ENCODE measurements around the gene CADPS2. TPM values are rescaled to one million over a fixed set of nuclear protein-coding genes. Genes with fewer than 3 reads are reported as not detected.

CADPS2 gene
- total and polyA plus RNA-seq, 2 donors (not counting 1 experiment from before 2014, with no cell fraction given), result not detected

DNA sequence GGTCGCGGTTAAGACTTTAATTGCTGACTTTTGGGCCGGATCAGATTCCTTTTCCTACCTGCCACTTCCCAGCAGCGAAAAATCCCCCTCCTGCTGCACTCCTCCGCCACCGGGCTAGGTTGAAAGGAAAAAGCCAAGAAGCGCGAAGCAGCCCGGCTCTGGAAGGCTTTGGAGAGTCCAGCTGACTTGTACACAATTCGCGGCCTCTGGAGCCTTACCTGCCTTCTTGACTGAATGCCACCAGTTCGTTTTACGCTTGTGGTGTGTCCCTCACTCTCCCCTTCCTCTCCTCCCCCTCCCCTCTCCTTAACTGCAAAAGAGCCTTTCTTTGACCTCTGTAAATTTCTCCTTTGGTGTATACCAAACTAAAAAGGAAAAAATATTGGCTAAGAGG lies 579.0 kb downstream of the CADPS2 start:
- POLR2A ChIA-PET, result no interaction called here
- intact Hi-C loops (cut with micrococcal nuclease), result no loop called here
- Mint-ChIP-seq H3K27me3 (peaks cover 62% of the 10 kb centered on the region), H3K4me1 (peaks cover 8% of the 10 kb centered on the region), H3K27ac (no peak overlapping the region), H3K4me3 (no peak overlapping the region), H3K9me3 (ENCODE audit: insufficient read depth) (no peaks in the 10 kb centered on the region)
- no peak for TF ChIP-seq EZH2 (IDR thresholded peaks at IDR 0.05; ENCODE audit: borderline replicate concordance, insufficient read depth, low read depth, low read length, poor library complexity, severe bottlenecking)
- TF ChIP-seq, protein P1, sequence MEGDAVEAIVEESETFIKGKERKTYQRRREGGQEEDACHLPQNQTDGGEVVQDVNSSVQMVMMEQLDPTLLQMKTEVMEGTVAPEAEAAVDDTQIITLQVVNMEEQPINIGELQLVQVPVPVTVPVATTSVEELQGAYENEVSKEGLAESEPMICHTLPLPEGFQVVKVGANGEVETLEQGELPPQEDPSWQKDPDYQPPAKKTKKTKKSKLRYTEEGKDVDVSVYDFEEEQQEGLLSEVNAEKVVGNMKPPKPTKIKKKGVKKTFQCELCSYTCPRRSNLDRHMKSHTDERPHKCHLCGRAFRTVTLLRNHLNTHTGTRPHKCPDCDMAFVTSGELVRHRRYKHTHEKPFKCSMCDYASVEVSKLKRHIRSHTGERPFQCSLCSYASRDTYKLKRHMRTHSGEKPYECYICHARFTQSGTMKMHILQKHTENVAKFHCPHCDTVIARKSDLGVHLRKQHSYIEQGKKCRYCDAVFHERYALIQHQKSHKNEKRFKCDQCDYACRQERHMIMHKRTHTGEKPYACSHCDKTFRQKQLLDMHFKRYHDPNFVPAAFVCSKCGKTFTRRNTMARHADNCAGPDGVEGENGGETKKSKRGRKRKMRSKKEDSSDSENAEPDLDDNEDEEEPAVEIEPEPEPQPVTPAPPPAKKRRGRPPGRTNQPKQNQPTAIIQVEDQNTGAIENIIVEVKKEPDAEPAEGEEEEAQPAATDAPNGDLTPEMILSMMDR (IDR thresholded peaks at IDR 0.05), result no peak
- DNase-seq, result no peak
- Histone ChIP-seq H2AFZ (ENCODE audit: insufficient read depth, low read depth, low read length, poor library complexity, severe bottlenecking) (no peak overlapping the region), H4K20me1 (ENCODE audit: control insufficient read depth, insufficient read depth, low read length, poor library complexity, severe bottlenecking) (no peaks in the 10 kb centered on the region), H3K9me3 (ENCODE audit: control extremely low read depth in 1 of 3, control insufficient read depth in 2 of 3, insufficient read depth in 1 of 3, low read length in 2 of 3) (peaks cover 0 to 46% (median 0%) of the 10 kb centered on the region in 3 donors), H3K79me2 (ENCODE audit: control insufficient read depth, insufficient read depth, low read length) (no peaks in the 10 kb centered on the region), H3K9ac (ENCODE audit: low read length) (no peak overlapping the region), H3K4me1 (ENCODE audit: control insufficient read depth in 2 of 2, insufficient read depth in 2 of 2, low read length in 2 of 2) (peaks cover 0 to 8% of the 10 kb centered on the region in 2 donors), H3K4me2 (replicated peaks; ENCODE audit: low read depth, low read length, poor library complexity, severe bottlenecking) (no peak overlapping the region), H3K27me3 (replicated peaks in 1 of 4; ENCODE audit: control extremely low read depth in 1 of 4, control insufficient read depth in 3 of 4, insufficient read depth in 4 of 4, low read length in 3 of 4) (peaks cover 0 to 72% (median 46%) of the 10 kb centered on the region in 4 experiments), H3K4me3 (ENCODE audit: control extremely low read depth in 1 of 5, extremely low read depth in 1 of 5, insufficient read depth in 1 of 5, low read depth in 2 of 5, low read length in 4 of 5) (no peak overlapping the region), H3K27ac (ENCODE audit: low read length in 2 of 2) (no peak overlapping the region), H3K36me3 (replicated peaks in 1 of 2; ENCODE audit: control extremely low read depth in 1 of 2, control insufficient read depth in 1 of 2, extremely low read depth in 1 of 2, insufficient read depth in 2 of 2, low read length in 1 of 2) (no peaks in the 10 kb centered on the region)
- 20% methylated on average over 11 of the region's 13 CpGs for WGBS (ENCODE audit: insufficient coverage)
- CTCF ChIA-PET, result no interaction called here
- no peak for ATAC-seq (ENCODE audit: low read depth)

DNA sequence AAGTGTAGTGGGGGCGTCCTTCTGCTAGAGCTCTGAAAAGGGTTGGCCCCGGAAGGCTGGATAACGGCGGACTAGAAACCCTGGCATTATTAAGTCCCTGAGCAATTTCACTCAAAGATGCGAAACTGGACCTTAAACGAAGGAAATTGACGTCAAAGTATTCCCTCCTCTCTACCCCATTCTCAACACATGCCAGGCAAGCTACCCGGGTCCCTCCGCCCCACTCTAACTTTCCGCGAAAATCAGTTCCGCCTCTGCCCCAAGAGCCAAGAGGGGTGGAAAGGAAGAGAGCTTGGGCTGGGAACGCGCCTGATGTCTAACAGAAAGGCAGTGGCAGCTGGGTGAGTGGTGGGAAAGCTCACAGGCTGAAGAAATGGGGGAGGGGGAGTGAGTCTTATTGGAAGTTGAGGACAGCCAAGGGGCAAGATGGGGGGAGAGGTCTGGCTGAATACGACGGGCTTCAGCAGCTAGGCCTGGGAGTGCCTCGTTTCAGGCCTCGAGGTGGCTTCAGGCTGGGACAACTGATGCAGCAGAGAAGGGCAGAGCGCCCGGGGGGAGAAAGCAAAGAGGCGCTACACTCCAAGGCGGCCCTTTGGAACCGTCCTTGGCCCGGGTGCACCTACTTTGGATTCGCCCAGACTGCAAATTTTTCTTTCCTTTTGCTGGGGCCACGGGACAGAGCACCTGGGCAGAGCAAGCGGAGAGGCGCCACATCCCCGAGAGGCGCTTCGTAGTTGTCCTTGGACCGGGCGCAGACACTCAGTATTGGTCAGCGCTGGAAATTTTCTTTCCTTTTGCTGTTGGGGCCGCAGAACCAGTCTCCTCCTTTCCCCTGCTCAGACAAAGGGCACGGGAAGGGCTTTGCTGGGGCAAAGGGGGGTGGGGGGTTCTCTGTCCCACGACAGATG lies 579.7 kb downstream of the CADPS2 start:
- Histone ChIP-seq H3K4me1 (ENCODE audit: control insufficient read depth in 2 of 2, insufficient read depth in 2 of 2, low read length in 2 of 2) (peaks cover 0 to 8% of the 10 kb centered on the region in 2 donors), H3K9ac (ENCODE audit: low read length) (no peak overlapping the region), H3K79me2 (ENCODE audit: control insufficient read depth, insufficient read depth, low read length) (no peaks in the 10 kb centered on the region), H3K4me2 (replicated peaks; ENCODE audit: low read depth, low read length, poor library complexity, severe bottlenecking) (no peak overlapping the region), H4K20me1 (ENCODE audit: control insufficient read depth, insufficient read depth, low read length, poor library complexity, severe bottlenecking) (no peaks in the 10 kb centered on the region), H3K9me3 (ENCODE audit: control extremely low read depth in 1 of 3, control insufficient read depth in 2 of 3, insufficient read depth in 1 of 3, low read length in 2 of 3) (peaks cover 0 to 51% (median 0%) of the 10 kb centered on the region in 3 donors), H3K27ac (ENCODE audit: low read length in 2 of 2) (no peak overlapping the region), H3K27me3 (replicated peaks in 1 of 4; ENCODE audit: control extremely low read depth in 1 of 4, control insufficient read depth in 3 of 4, insufficient read depth in 4 of 4, low read length in 3 of 4) (peaks cover 0 to 77% (median 47%) of the 10 kb centered on the region in 4 experiments), H3K4me3 (ENCODE audit: control extremely low read depth in 1 of 5, extremely low read depth in 1 of 5, insufficient read depth in 1 of 5, low read depth in 2 of 5, low read length in 4 of 5) (no peak overlapping the region), H2AFZ (ENCODE audit: insufficient read depth, low read depth, low read length, poor library complexity, severe bottlenecking) (no peak overlapping the region), H3K36me3 (replicated peaks in 1 of 2; ENCODE audit: control extremely low read depth in 1 of 2, control insufficient read depth in 1 of 2, extremely low read depth in 1 of 2, insufficient read depth in 2 of 2, low read length in 1 of 2) (no peaks in the 10 kb centered on the region)
- DNase-seq (no peak), ATAC-seq (ENCODE audit: low read depth) (no peak)
- WGBS (ENCODE audit: insufficient coverage), result 13% methylated on average over 29 of the region's 37 CpGs
- Mint-ChIP-seq H3K4me1 (peaks cover 8% of the 10 kb centered on the region), H3K9me3 (ENCODE audit: insufficient read depth) (no peaks in the 10 kb centered on the region), H3K27ac (no peak overlapping the region), H3K4me3 (no peak overlapping the region), H3K27me3 (peaks cover 61% of the 10 kb centered on the region)
- CTCF ChIA-PET, result no interaction called here
- POLR2A ChIA-PET, result no interaction called here
- TF ChIP-seq EZH2 (IDR thresholded peaks at IDR 0.05; ENCODE audit: borderline replicate concordance, insufficient read depth, low read depth, low read length, poor library complexity, severe bottlenecking), result no peak
- TF ChIP-seq, protein P1 (IDR thresholded peaks at IDR 0.05), result no peak
- intact Hi-C loops (cut with micrococcal nuclease), result no loop called here
